GM10266 (cell line): ENCODE data around the gene BTBD17.

ENCODE experiments used
- DNase-seq: peaks from one replicate; pipeline ENCODE4 v3.0.0; 2012; ENCODE audit errors: extremely low spot score
- CTCF ChIP-seq: IDR thresholded peaks from 2 replicates; pipeline ENCODE4 v1.5.1; 2012; ENCODE audit warnings: mild to moderate bottlenecking, low read depth; ENCODE audit not compliant: control insufficient read depth, insufficient read depth; ENCODE audit errors: missing control alignments

The BTBD17 gene

DNA sequence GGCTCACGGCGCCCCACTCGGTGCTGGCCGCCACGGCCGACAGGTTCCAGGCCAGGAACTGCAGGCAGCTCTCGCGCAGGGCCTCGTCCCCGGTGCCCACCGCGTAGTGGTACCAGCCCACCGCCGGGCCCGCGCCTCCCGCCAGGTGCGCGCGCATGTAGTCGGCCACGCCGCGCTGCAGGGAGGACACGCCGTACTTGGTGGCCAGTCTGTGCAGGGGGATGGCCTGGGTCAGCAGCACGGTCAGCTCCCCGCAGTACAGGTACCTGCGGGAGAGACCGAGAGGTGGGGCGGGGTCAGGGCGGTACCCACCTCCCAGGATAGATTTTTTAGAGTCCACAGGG lies 4.2 kb downstream of the BTBD17 start:
- no peak for DNase-seq
- TF ChIP-seq CTCF = no peak

GRCh38 chr17:74356646-74357465 lies 4.8 kb downstream of the BTBD17 start:
- no peak for DNase-seq
- no peak for TF ChIP-seq CTCF

DNA sequence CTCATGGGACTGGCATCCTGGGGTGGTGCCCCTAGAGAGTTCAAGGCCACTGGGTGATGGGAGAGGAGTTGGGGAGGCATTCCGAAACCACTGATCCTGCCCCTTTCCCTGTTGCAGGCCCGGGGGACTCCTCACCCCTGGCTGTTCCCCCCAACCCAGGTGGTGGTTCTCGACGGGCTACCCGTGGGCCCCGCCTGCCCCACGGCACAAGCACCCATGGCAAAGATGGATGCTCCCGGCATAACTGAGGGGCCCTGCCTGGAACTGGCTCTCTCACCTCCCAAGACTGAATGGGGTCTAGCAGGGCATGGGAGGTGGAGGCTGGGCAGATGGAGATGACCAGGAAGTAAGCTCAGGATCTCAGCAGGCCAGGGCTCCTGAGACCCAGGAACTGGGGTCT lies 6.6 kb downstream of the BTBD17 start:
- TF ChIP-seq CTCF = no peak
- DNase-seq = no peak

DNA sequence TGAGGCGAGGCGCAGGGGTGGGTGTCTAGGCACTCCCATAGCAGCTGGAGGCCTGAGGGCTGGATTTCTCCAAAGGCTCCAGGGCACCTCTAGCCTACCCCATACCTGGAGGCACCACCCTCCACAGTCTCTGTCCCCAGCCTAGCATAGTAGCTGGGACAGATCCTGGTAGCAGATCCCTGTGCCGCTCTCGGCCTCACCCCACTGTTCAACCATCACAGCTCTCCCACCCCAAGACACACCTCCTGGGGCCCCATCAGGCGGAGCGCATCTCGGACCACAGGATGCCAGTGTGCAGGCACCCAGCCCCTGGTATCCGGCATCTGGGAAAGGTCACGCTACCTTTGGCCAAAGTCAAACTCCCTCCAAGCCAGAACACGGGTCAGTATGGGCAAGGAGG lies 7.1 kb downstream of the BTBD17 start:
- peak; percentile 42 for DNase-seq
- no peak for TF ChIP-seq CTCF

GRCh38 chr17:74354123-74354522 lies 7.5 kb downstream of the BTBD17 start:
- TF ChIP-seq CTCF = peak; percentile 94
- DNase-seq = peak; percentile 92

- no peak for TF ChIP-seq CTCF
- DNase-seq = no peak
These were observed 8.1 kb downstream of the BTBD17 start for GRCh38 chr17:74353446-74354060.

- no peak for TF ChIP-seq CTCF
- no peak for DNase-seq
These were observed 10.0 kb downstream of the BTBD17 start for GRCh38 chr17:74351552-74352210.
